NCI-H2227 (cell line): ENCODE measurements around the gene SART3.
"Not testable (repeated sequence)": the region's sequence is repeated elsewhere in the genome, so short reads cannot be mapped to it uniquely, and the experiment has no call there.

Source experiments
- DNase-seq: peaks from one replicate; lab custom pipeline; 2025; ENCODE audit not compliant: unreplicated experiment; lab: John Stamatoyannopoulos, UW

SART3 gene

DNA sequence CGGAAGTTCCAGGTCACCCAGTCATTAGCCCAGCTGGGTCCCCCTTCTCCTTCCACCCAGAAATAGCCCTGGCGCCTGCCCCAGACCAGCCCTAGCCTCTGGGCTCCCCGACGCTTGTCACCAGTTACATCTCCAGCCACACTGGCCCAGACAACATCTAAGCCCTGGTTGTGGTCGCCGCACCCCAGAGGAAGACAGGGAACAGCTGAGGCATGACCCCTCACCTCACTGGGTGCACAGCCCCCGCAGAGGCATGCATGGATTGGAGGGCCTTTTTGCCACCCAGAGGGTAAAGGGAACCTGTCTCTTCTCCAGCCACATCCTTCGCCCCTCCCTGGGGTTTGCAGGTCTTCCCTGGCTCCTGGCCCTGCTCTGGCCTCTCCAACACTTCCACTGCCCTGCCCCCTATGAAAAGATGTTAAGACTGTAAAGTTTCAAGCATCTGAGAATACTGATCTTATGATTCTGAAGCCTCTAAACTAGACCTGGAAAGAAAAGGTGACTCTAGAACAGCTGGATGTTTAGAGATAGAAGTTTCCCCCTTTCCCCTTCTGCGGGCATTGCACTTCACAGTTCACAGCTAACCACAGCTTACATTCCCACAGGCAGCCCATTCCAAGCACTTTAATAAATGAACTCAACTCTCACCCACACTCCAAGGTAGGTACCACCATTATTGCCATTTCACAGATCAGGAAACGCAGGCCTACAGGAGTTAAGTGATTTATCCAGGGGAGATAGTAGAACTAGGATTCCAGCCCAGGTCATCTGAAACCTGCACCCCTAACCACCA, 22.2 kb upstream of the SART3 start:
- no peak for DNase-seq

DNA sequence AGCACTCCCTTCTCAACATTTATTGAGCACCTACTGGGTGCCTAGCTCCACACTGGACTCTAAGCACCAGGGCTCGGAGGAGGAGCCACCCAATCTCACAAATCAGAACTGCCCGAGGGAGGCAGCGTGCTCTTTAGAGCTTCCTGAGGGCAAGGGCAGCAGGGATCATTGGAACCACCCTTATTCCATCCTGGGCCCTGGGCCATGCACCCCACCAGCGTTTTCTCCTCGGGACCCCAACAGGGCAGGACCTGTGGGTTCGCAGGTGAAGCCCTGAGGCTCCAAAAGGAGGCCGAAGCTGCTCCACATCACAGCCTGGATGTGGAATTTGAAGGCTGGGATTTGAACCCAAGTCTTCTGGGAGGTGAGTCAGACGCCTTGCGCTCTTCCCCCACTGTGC, 21.5 kb upstream of the SART3 start:
- DNase-seq, result no peak

DNA sequence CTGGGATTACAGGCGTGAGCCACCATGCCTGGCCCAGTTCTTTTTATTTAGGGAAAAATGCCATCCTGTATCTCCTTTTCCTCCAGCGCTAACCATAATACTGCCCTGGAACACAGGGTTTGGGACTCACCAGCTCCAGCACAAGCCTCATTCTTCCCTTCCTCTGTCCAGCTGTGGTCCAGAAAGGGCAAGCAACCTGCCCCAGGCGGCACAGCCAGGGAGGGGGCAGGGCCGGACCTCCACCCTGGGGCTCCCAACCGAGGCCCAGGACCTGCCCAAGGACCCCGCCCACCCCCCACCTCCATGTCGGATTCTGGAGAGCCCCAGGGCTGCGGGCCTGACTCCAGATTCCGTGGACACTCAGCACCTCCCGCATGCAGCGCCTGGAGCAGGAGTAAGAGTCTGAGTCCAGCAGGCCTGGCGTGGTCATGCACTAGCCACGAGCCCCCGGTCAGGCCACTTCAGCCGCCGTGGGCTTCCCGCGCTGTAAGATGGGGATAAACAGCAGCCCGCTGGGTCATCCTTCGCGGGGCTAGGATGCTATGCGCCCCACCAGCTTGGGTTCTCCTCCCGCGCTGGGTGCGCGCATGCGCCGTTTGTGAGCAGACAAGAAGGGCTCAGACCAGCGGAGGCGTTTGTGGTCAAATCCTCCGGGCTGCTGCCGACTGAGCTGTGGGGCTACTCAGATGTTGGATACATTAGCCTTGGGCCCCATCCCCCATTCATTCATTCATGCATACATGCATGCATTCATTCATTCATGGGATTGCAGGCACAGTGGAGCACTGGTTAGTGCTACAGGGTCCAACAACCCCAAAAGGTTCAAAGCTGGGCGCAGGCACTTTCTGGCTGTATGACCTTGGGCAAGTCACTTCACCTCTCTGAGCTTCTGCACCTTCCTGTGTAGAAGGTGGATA, 20.6 kb upstream of the SART3 start:
- no peak for DNase-seq

DNA sequence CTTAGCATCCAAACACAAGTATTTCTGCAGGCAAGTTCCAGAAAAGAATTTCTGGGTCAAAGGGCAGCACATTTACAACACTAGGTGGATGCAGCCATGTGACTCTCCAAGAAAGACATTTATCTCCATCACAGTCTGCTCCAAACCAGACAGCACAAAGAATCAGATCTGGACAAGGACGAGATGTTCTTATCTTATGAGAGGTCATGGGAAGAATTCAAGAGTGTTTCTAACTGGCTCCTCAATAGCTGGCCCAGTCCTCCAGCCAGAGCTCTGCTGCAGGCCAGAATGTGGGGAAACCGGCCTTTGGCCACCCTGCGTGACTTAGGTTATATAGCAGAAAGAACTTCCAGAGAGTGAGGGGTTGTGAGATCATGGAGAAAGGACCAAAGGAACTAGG, 19.6 kb upstream of the SART3 start:
- no peak for DNase-seq

DNA sequence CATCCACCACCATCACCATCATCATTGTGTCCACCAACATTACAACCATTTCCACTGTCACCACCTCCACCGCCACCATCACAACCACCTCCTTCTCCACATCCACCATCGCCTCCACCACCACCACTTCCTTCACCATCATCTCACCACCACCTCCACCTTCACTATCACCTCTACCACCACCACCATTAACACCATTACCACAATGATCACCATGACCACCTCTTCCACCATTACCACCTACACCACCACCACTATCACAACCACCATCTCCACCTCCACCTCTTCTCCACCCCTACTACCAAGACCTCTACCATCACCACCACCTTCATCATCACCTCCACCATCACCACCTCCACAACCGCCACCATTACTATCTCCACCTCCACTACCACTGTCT, 17.8 kb upstream of the SART3 start:
- no peak for DNase-seq

DNA sequence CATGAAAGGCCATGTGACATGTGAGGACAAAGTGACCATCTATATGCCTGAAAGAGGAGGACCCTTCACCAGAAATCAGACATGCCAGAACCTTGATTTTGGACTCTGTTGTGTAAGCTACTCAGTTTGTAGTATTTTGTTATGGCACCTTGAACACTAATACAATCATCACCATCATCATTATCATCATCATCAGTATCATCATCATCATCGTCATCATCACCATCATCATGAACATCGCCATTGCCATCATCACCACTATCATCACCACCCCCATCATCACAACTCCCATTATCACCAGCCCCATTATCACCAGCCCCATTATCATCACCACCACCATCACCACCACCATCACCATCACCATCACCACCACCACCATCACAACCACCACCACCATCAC, 17.3 kb upstream of the SART3 start:
- no peak for DNase-seq

DNA sequence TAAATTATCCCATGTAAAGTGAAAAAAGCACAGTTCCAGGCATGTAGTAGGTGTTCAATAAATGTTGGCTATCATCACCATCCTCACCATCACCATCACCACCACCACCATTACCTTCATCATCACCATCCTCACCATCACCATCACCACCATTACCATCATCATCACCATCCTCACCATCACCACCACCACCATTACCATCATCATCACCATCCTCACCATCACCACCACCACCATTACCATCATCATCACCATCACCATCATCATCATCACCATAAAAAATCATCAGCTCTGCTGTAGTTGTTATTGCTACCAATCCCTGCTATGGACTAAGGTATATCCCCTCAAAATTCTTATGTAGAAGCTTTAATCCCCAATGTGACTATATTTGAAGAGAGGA, 16.5 kb upstream of the SART3 start:
- no peak for DNase-seq

DNA sequence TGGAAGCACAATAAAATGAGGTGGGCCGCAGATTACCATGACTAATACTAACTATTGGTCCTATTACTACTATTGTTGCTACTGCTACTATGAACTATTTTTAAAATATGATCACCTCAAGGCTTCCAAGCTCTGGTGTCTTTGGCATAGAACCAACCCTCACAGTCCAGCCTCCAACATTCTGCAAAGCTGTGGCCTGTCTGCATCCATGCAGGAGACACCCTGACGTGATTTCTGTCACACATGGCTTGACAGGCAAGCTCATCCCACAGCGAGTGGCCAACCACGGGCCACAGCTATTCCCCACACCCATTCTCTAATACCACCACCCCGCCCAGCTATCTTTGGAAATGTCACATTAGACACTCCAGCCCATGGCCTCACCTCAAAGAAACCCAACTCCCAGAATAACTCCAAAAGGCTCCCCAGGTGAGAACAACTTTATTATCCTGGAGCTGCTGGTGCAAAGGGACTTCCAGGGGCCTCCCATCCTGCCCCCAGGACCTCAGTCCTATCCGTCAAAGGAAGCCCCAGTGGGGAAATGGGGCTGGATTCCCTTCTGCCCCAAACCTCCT, 15.8 kb upstream of the SART3 start:
- DNase-seq, result no peak

DNA sequence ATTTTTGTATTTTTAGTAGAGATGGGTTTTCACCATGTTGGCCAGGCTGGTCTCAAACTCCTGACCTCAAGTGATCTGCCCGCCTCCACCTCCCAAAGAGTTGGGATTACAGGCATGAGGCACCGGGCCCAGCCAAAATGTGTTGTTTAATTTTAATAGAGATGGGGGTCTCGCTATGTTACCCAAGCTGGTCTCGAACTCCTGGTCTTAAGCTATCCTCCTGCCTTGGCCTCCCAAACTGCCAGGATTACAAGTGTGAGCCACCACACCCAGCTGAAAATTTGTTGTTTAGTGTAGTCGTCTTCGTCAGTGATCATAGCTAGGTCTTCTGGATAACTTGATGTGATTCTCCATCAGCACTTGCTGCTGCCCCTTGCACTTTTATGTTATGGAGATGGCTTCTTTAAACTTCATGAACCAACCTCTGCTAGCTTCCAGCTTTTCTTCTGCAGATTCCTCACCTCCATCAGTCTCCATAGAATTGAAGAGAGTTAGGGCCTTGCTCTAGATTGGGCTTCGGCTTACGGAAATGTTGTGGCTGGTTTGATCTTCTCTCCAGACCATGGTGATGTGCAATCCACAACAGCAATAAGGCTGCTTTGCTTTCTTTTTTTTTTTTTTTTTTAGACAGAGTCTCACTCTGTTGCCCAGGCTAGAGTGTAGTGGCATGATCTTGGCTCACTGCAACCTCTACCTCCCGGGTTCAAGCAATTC, 14.4 kb upstream of the SART3 start:
- no peak for DNase-seq

DNA sequence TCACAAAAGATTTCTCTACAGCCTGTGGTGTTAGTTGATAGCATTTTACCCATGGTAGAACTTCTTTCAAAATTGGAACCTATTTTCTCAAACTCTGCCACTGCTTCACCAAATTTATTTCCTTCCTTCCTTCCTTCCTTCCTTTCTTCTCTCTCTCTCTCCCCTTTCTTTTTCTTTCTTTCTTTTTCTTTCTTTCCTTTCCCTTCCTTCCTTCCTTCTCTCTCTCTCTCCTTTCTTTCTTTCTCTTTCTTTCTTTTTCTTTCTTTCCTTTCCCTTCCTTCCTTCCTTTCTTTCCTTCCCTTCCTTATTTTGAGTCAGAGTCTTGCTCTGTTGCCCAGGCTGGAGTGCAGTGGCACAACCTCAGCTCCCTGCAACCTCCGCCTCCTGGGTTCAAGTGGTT, 13.3 kb upstream of the SART3 start:
- not testable (repeated sequence) for DNase-seq

DNA sequence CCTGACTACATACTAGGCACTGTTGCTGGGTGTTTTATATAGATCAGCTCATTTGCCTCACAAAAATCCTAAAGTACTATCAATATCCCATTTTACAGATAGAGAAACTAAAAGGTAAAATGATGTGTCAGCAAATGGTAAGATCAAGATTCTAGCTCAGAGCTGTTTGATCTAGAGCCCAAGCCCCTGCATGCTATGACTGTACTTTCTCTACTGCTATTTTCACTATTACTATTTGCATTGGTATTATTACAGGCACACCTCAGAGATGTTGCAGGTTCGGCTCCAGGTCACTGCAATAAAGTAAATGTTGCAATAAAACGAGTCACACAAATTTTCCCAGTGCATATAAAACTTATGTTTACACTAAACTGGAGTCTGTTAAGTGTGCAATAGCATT, 12.3 kb upstream of the SART3 start:
- no peak for DNase-seq

DNA sequence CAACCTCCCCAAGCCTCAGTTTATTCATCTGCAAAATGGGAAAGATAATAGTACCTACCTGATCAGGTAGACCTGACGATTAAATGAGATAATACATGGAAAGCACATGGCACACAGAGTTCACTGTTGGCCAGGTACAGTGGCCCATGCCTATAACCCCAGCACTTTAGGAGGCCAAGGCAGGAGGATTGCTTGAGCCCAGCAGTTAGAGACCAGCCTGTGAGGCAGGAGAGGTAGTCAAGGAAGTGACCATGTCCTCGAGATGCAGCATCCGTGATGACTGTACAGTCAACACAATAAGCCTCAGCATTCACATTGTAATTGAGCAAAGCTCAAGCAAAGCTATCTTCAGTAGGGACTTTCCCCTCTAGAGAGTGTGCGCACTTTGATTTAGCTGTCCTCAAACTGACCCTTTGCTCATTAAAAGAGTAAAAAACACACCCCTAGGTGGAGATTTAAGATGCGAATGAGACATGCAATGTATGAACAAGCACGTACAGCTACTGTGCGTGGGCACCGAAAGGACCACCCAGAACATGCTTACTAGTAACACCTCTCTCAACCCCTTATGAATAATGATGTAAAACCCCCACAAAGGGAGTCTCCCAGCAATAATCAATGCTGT, 11.3 kb upstream of the SART3 start:
- no peak for DNase-seq

DNA sequence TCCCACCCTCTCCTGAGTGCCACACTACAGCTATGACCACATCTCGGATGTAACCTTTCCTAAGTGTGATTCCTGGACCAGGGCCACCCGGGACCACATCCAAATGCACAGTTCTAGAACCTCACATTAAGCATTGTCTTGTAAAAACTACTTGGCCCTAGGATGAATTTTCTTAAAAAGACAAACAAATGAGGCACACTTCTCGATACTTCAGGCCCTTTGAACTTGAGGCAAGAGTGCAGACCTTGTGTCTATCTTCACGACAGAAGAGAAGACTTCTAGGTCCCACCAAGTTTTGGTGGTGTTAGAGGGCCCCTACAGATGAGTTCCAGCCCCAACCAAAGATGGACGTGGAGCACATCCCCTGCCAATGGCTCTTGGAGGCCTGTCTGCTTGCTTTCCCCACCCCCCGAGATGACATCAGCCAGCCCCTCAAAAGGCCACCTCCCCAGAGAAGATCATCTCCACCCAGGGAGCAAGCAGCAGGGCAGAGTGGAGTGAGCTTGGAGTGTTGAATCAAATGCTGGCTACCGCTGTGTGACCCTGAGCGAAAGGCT, 10.7 kb upstream of the SART3 start:
- DNase-seq, result no peak

DNA sequence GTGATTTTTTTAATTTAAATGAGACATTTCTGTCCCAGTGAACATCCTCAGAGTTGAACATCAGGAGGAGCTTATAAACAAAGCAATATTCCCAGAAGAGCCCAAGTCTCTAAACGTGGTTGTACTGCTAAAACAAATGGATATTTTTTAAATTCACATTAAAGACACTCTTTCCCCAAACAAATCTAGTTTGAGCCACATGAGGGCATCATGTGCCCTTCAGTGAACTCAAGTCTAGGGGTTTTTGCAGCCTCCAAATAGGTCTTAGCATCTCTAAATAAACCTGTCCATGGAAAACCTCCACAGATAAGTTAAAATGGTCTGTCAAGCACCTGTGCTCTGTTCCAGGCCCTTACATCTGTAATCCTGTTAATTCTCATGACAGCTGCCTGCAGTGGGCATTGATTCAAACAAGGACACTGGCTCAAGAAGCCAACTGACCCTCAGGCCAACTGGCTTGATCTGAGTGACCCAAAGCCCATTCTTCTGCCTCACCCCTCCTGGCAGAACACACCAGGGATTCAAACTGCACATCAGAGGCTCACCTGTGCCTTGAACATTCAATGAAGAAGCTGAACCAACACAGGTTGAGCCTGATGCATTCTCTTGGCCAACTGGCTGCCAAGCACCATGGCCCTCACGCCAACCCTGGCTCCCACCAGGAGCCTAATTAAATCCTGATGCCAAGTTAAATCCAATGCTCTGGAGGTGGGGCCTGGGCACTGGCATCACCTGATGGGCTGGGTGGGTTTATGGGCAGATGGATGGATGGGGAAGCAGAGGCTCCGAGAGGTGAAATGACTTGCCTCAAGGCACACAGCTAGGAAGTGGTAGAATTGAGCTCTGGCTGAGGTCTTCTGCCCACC, 10.0 kb upstream of the SART3 start:
- no peak for DNase-seq

DNA sequence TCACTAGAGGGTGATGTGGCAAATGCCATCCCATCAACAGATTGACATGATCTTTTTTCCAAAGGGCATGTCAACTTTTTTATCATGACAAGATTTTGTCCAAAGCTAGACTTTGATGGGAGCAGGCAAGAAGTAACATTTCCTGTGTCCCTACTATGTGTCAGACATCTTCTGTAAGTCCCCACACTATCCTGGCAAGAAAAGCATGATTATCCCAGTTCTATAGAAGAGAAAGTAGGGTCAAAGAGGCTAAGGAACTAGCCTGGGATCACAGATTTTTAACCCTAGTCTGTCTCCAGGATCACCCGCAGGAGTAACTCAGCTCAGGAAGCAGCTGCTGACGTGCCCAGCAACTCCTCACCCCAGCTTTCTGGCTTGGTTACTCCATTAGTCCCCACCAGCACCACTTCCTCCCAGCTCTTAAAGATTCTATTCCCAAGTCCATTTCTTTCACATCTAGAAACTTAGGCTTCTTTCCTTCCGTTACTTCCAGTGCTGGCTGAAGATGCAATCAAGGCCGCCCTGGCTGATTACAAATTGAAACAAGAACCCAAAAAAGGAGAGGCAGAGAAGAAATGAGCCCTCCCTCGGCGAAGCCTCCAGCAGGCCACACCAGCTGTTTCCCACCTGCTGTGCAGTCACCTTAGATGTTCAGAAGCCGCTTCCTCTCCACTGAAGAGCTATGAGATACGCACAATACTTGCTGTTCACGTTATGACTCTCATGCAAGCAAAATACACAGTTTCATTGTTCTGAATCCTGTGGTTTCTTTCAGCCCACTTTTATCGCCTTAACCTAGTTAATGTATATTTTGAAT, 7.6 kb upstream of the SART3 start:
- DNase-seq, result no peak

DNA sequence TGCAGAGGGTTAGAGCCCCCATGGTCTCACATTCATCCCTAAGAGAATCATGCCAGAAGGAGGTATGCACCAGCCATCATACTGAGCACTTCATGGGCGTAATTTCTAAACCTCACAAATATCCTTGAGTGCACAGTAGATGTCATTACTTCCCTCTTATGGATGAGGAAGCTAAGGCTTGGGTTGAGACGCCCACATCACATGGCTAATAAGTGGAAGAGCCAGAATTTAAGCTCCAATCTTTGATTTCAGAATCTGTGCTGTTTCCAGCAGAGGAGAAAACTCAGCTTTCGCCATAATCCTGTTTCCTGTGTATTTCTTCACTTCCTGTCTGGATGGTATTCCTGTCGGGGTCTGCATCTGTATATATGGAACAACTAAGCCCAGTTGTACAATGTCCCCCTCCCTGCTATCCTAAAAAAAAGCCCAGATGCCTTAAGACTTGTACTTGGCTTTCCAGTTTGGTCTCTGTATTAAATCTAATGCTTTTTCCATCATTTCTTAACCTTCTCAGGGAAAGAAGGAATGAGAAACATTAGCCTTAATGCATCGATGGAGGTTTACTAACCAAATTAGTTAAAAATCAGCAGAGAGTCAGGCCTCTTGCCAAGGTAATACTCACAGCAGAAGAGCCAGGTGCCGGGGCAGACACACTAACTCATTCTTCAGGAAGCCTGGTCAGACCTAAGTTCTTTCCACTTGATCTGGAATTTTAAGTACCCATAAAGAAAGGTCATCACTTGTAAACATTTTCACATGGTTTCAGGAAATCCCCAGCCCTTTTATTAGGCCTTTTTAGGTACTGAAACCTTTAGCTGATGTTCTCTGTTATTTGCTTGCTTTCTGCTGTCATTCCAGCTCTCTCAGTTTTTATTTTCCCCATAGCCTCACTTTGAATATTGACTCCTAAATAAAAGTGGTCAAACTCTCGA, 6.7 kb upstream of the SART3 start:
- no peak for DNase-seq

DNA sequence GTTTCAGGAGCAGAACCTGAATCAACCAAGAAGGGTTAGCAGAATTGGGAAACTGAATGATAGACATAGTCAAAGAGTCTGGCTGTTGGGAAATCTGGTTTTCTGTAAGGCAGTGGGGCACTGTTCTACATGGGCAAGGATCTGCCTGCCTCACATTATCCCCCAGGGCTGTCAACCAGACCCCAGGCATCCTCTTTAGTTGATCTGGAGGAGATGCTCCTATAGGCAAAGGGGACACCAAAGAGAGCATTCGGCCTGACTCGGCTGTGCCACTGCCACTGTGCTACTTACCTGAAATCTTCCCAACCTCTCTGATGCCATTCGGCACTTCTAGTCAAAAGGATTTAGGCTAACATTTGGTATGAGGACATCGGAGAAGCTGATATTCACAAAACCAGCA, 5.5 kb upstream of the SART3 start:
- no peak for DNase-seq

DNA sequence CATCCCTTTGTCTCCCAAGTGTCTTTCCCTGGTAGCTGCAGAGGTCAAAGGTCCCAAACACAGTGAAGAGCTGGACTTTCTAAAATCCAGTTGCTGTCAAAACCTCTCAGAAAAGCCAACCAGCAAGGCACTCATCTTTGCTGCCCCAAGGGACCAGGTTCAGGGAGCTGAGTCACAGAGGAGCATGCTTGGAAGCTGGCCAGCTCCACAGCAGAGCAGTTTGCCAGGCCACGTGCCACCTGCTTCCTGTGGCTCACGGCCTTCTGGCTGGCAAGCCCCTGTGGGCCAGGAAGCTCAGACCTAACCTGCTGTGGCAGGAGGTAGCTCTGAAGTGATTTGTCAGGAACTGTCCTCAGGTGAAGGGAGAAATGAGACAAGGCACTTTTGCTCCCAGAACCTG, 5.0 kb upstream of the SART3 start:
- DNase-seq, result no peak
